Measurements from ENCODE around the gene ALDH1B1. TPM values are rescaled to one million over a fixed set of nuclear protein-coding genes. Genes with fewer than 3 reads are reported as not detected.

ALDH1B1 gene
- total RNA-seq, 1 donor from 2014 or later: 18.8 TPM

DNA sequence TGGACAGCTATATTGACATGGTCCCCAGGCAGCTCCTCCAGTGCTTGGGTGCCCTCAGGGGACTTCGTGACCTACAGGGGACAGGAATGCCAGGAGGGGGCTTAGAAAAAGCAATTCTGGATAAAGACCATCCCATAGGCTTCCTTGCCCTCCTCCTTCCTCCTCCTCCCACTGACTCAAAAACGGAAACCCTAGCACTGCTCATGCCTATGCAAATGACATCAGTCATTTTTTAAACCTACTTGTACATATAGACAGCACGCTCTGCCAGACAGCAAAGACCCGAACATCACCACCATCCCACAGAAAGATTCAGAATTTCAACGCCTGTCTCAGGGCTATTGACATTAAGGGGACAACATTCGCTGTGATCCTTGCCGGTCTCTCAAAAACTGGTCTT, 20.8 kb downstream of the ALDH1B1 start:
- intact Hi-C loops (cut with micrococcal nuclease): loop anchor here (10.0 kb wide), 1 partner anchor 162 kb away; no protein-coding TSS in a partner anchor

- intact Hi-C loops (cut with micrococcal nuclease): loop anchor here (10.0 kb wide), 1 partner anchor 161 kb away; no protein-coding TSS in a partner anchor
Measured at GRCh38 chr9:38414040-38414723, 21.7 kb downstream of the ALDH1B1 start.

DNA sequence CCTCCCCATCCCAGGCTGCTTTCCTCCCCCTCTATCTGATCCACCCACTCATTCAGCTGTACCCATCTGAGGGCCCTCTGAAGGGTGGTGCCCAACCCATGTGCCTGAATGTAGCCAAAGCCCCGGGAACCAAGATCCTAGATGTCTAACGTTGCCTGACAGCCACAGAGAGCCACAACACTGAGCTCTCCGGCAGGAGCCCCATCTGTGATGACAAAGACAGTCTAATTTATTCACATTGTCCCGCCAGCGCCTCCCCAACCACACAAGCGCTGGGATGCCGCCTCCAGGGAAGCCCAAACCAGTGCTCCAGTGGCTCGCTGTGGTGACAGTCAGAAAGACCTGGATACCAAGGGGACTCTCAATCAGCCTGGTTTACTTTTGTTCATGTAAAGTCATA, 23.4 kb downstream of the ALDH1B1 start:
- intact Hi-C loops (cut with micrococcal nuclease): loop anchor here (10.0 kb wide), 1 partner anchor 159 kb away; no protein-coding TSS in a partner anchor

DNA sequence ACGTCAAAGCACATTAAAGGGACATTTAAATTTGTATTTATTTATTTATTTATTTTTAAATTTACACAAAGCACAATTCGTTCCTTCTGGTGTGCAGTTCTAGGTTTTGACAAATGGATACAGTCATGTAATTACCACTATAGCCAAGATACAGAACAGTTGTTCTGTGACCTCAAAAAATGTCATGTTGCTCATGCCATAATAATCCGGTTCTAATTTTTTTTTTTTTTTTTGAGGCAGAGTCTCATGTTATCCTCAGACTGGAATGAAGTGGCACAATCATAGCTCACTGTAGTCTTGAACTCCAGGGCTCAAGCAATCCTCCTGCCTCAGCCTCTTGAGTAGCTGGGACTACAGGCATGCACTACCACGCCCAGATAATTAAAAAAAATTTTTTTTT, 24.0 kb downstream of the ALDH1B1 start:
- intact Hi-C loops (cut with micrococcal nuclease): loop anchor here (10.0 kb wide), 1 partner anchor 158 kb away; no protein-coding TSS in a partner anchor

DNA sequence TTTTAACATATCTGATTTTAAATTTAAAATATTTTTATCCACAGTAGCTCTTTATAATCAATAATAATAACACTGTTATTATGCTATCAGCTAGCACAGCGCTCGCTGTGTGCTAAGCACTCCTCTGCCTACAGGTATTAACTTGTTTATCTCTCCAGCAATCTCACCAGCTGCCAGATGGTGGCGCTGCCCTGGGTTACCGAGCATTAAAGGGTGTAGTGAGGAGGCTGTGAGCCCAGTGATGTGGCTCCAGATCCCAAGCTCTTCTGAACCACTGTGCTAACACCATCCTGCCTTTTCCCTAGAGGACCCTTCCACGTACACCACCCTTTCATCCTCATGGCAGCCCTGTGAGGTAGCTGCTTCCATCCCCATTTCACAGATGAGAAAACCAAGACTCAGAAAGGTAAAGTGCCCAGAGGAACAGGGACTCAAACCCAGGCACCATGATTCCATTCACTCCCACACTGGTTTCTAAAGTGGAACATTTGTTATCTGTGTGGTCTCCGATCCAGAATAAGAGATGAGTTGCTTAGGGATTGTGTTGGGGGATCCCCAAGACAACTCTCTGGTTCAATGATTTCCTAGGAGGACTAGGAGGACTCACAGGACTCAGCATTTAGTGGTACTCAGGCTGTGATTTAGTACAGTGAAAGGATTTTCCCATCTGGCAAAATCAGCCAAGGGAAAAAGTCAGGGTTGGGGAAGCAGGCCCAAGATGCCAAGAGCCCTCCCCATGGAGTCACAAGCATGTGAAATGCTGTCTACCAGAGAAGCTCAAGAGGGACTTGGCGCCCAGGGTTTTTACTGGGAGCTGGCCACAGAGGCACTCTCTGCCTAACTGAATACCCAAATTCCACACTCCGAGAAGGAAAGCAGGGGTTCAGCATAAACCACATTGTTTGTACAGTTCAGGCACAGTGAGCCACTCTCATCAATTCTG, 24.8 kb downstream of the ALDH1B1 start:
- intact Hi-C loops (cut with micrococcal nuclease): loop anchor here (10.0 kb wide), 1 partner anchor 158 kb away; no protein-coding TSS in a partner anchor

- intact Hi-C loops (cut with micrococcal nuclease): loop anchor here (10.0 kb wide), 1 partner anchor 156 kb away; no protein-coding TSS in a partner anchor
Measured at GRCh38 chr9:38418366-38418765, 25.9 kb downstream of the ALDH1B1 start.

DNA sequence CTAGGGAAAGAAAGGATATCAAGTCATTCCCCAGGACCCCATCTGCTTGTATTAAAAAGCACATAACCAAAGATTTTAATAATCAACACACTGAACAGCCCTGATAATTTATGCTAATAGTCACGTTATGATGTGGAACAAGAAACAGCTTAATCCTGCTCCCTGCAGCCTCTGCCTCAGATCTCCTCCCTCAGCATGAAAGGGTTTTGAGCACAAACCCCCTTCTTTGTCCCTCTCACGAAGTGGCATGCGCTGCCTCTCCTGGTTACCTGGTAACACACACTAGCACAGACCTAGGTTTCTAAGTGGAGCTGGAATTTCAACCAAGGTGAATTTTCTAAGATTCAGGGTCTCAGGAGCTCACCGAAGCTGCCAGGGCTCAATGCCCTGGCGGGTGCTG, 26.7 kb downstream of the ALDH1B1 start:
- intact Hi-C loops (cut with micrococcal nuclease): loop anchor here (10.0 kb wide), 1 partner anchor 156 kb away; no protein-coding TSS in a partner anchor

DNA sequence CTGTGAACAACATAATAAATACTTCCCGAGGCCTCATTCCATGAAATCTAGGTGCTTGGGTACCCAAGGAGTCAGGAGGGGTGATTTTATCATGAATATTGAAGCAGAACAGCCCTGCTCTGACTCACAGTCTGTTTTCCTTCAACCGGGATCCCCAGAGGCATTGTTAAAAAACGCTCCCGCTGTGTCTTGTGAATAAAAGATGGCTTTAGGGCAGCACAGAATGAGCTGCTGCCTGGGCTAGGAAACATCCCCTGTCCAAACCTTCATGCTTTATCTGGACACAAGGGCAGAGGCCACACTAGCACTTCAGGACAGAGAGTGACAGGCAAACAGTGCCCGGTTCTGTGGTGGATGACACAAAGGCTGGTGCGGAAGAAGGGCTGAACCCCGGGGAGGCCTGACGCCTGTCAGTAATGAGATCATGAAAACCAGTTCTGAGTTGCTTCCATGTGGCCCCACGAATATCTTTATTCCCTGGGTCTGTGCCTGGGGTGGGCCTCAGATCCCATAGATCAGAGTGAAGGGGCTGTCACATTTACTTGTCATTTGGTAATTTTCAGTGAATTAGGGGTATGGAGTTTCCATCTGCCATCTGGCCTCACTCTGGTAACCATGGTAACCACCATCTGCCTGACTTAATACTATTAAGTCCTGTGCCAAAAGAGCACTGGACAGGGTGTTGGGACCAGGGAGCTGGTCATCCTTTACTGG, 29.2 kb downstream of the ALDH1B1 start:
- intact Hi-C loops (cut with micrococcal nuclease): no loop called here

- intact Hi-C loops (cut with micrococcal nuclease): no loop called here
Measured at GRCh38 chr9:38422555-38423260, 30.2 kb downstream of the ALDH1B1 start.

GRCh38 chr9:38423273-38423972, 30.9 kb downstream of the ALDH1B1 start:
- intact Hi-C loops (cut with micrococcal nuclease): no loop called here

DNA sequence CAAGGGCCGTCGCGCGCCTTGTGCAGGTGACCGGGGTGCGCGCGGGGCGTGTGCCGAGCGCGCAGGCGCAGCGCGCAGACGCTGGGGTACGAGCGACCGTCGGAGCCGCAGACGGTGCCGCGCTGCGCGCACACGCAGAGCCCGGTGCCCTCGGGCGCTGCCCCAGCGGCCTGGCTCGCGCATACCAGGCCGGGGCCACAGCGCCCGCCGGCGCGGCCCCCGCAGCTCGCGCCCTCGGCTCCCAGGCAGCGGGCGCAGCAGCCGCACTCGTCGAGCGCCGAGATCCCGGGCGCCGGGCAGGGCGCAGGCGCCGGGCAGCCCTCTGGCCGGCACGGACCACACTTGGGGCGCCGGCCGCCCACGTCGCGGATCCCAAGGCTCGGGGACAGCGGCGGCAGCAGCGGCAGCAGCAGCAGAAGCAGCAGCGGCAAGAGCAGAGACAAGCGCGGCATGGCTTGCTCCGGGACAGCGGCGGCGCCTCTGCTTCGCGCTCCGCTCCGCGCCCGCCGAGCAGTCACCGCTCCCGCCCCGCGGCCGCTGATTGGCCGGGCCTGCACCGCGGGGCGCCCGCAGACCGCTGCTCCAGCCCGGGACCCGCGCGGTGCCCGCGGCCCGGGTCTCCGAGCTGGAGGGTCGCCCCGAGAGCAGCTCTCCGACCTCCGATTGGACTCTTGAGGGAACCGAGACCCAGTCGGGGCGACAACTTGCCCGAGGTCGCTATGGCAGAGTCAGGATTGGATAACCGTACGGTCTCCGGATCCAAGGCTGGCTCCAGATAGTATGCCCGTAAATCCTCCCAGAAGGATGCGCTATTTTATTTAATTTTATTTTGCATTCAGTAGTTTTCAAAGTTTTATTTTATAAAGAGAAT, 31.7 kb downstream of the ALDH1B1 start, which contains the start of gene IGFBPL1:
Gene IGFBPL1 (minus strand): TSS at position 482 of the 871 bp plus-strand sequence. CDS start 30 bp downstream, at position 452.
- intact Hi-C loops (cut with micrococcal nuclease): no loop called here

DNA sequence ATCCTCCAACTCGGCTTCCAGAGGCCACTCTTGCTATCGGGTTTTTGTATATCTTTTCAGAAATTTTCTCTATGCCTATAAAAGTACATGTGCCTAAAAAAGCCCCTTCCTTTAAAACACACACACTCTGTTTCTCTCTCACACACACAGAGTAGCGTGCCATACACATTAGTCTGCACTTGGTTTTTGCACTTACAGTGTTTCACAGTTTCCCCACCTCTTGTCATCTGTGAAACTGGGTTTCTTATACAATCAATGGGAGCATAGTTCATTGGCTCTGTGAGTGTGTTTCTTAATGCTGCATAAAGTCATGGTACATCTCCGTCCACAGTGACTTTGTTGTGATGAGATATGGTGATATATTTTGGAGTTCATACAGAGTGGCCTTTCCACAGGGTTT, 32.4 kb downstream of the ALDH1B1 start:
- intact Hi-C loops (cut with micrococcal nuclease): no loop called here

DNA sequence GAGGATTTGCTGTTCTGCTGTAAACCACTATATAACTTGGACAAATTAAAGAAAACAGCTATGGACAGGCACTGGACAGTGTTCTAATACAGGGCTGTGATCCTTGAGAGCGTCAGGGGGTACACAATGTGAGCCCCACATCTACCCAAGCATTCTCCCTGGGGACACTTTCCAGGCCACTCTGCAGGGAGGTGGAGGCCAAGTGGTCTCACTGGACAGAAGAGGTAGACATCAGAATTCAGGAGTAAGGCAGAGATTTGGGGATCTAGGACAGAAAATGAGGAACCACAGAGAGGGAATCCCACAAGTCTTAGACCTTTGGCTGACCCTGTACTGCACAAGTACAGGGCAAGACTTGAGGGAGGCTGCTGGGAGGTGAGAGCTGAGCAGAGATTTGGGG, 35.6 kb downstream of the ALDH1B1 start:
- intact Hi-C loops (cut with micrococcal nuclease): no loop called here

DNA sequence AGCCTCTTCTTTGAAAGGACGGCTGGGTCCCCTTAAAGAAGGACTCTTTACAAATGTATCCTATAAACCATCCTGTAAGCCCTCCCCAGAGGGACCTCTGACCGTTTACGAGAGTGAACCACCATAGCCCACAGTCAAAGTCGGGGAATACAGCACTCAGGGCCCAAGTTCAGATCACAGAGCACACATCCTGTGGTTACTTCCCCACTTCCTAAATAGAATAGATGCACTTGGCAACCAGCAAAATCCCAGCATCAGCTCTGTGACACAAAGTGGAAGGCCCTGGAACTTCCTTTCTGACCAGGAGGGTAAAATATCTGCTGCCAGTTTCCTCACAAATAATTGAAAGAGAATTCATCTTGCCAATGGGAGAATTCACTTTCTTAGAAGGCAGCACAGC, 38.6 kb downstream of the ALDH1B1 start:
- intact Hi-C loops (cut with micrococcal nuclease): no loop called here

- intact Hi-C loops (cut with micrococcal nuclease): no loop called here
Measured at GRCh38 chr9:38432922-38433510, 40.5 kb downstream of the ALDH1B1 start.

DNA sequence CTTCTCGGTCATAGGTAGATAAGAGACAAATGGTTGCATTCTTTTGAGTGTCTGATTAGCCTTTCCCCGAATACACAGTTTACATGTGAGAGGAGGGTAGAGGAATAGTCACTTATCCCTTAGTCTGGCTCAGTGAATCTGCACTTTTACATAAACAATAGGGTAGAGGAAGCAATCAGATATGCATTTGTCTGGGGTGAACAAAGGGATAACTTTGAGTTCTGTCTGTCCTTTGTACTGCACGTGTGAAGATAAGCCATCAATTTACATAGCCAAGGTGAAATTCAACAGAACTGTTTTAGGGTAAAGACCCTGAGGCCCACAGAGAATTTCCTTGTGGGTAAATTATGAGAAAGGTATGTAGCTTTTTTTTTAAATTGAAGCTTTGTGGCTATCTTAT, 41.9 kb downstream of the ALDH1B1 start:
- intact Hi-C loops (cut with micrococcal nuclease): no loop called here

DNA sequence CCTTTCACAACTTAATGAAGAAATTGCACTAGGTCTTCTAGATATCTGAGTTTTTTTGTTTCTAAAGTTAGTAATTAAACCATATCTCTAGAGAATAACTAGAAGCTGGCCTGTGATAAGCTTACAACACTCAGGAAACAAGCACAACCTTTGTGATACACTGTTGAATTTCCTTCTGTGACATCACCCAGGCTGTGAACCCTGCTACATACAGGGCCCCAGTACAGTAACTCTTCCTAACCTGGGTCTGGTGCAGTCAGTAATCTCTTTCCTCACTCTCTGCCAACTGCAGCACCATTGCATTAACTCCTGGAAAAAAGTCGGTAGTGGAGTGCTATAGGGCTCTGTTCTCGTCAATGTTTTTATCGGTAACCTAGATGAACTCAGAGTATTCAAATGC, 42.4 kb downstream of the ALDH1B1 start:
- intact Hi-C loops (cut with micrococcal nuclease): no loop called here

- intact Hi-C loops (cut with micrococcal nuclease): no loop called here
Measured at GRCh38 chr9:38435521-38435920, 43.0 kb downstream of the ALDH1B1 start.

DNA sequence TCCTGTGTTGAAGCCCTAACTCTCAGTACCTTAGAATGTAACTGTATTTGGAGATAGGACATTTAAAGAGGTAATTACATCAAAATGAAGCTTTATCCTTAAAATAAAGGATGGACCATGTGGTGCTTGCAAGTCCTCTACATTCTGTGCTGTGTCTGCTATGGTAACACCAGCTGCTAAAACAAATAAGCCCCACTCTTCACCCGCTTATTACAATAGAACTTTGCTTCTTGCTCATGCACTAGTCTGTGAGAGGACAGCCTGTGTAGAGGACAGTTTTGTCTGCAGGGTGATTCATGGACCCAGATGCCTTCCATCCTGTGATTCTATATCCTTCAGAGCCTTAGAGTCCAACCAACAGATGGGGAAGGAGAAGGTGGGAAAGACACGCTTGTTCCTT, 44.2 kb downstream of the ALDH1B1 start:
- intact Hi-C loops (cut with micrococcal nuclease): no loop called here
